Measurements from ENCODE around the gene CCDC110.

CCDC110 gene

GRCh38 chr4:185472103-185472542 lies 590 bp upstream of the CCDC110 start:
- Histone ChIP-seq H3K27ac (peak overlapping the region; percentile 27; the same call in 1 of the 2 replicates), H3K4me2 (peak overlapping the region; percentile 95), H3K36me3 (ENCODE audit: insufficient read depth) (no peaks in the 10 kb centered on the region), H2AFZ (ENCODE audit: low read depth) (peak overlapping the region; percentile 98), H4K20me1 (ENCODE audit: insufficient read depth) (no peaks in the 10 kb centered on the region), H3K4me1 (ENCODE audit: low read depth, poor library complexity, severe bottlenecking) (peaks cover 24% of the 10 kb centered on the region), H3K79me2 (ENCODE audit: insufficient read depth, low read depth) (no peaks in the 10 kb centered on the region), H3K4me3 (IDR thresholded peaks at IDR 0.05; ENCODE audit: insufficient read depth, low read depth, low read length) (no peak overlapping the region), H3K27me3 (ENCODE audit: insufficient read depth, low read depth) (no peaks in the 10 kb centered on the region), H3K9ac (peak overlapping the region; percentile 57; the same call in 1 of the 2 replicates)
- no peak for TF ChIP-seq CTCF (conservative IDR thresholded peaks at IDR 0.05; ENCODE audit: low read depth, low read length)

GRCh38 chr4:185470501-185471195 lies 885 bp downstream of the CCDC110 start:
- no peaks in the 10 kb centered on the region for H3K27me3 ChIP-seq (ENCODE audit: insufficient read depth, low read depth)
- no peaks in the 10 kb centered on the region for H3K79me2 ChIP-seq (ENCODE audit: insufficient read depth, low read depth)
- H3K9ac ChIP-seq = peak overlapping the region; percentile 44; the same call in 1 of the 2 replicates
- no peaks in the 10 kb centered on the region for H4K20me1 ChIP-seq (ENCODE audit: insufficient read depth)
- peak overlapping the region; percentile 85 for H2AFZ ChIP-seq (ENCODE audit: low read depth)
- no peak overlapping the region for H3K4me3 ChIP-seq (IDR thresholded peaks at IDR 0.05; ENCODE audit: insufficient read depth, low read depth, low read length)
- peaks cover 13% of the 10 kb centered on the region for H3K4me1 ChIP-seq (ENCODE audit: low read depth, poor library complexity, severe bottlenecking)
- no peaks in the 10 kb centered on the region for H3K36me3 ChIP-seq (ENCODE audit: insufficient read depth)
- peak overlapping the region; percentile 53 for H3K4me2 ChIP-seq
- TF ChIP-seq CTCF (conservative IDR thresholded peaks at IDR 0.05; ENCODE audit: low read depth, low read length) = no peak
- no peak overlapping the region for H3K27ac ChIP-seq

- H2AFZ ChIP-seq (ENCODE audit: low read depth) = no peak overlapping the region
- no peak for TF ChIP-seq CTCF (conservative IDR thresholded peaks at IDR 0.05; ENCODE audit: low read depth, low read length)
- H3K4me3 ChIP-seq (IDR thresholded peaks at IDR 0.05; ENCODE audit: insufficient read depth, low read depth, low read length) = no peak overlapping the region
- no peaks in the 10 kb centered on the region for H3K79me2 ChIP-seq (ENCODE audit: insufficient read depth, low read depth)
- no peak overlapping the region for H3K27ac ChIP-seq
- no peaks in the 10 kb centered on the region for H3K36me3 ChIP-seq (ENCODE audit: insufficient read depth)
- H4K20me1 ChIP-seq (ENCODE audit: insufficient read depth) = no peaks in the 10 kb centered on the region
- H3K4me2 ChIP-seq = no peak overlapping the region
- H3K27me3 ChIP-seq (ENCODE audit: insufficient read depth, low read depth) = no peaks in the 10 kb centered on the region
- peaks cover 13% of the 10 kb centered on the region for H3K4me1 ChIP-seq (ENCODE audit: low read depth, poor library complexity, severe bottlenecking)
- H3K9ac ChIP-seq = no peak overlapping the region
Measured at GRCh38 chr4:185469580-185470154, 1.9 kb downstream of the CCDC110 start.

GRCh38 chr4:185468999-185469398 lies 2.5 kb downstream of the CCDC110 start:
- H3K36me3 ChIP-seq (ENCODE audit: insufficient read depth) = no peaks in the 10 kb centered on the region
- H3K4me1 ChIP-seq (ENCODE audit: low read depth, poor library complexity, severe bottlenecking) = peaks cover 13% of the 10 kb centered on the region
- H3K27ac ChIP-seq = no peak overlapping the region
- no peak overlapping the region for H3K4me2 ChIP-seq
- no peak overlapping the region for H3K9ac ChIP-seq
- no peaks in the 10 kb centered on the region for H3K27me3 ChIP-seq (ENCODE audit: insufficient read depth, low read depth)
- H3K4me3 ChIP-seq (IDR thresholded peaks at IDR 0.05; ENCODE audit: insufficient read depth, low read depth, low read length) = no peak overlapping the region
- no peaks in the 10 kb centered on the region for H4K20me1 ChIP-seq (ENCODE audit: insufficient read depth)
- no peak for TF ChIP-seq CTCF (conservative IDR thresholded peaks at IDR 0.05; ENCODE audit: low read depth, low read length)
- no peak overlapping the region for H2AFZ ChIP-seq (ENCODE audit: low read depth)
- H3K79me2 ChIP-seq (ENCODE audit: insufficient read depth, low read depth) = no peaks in the 10 kb centered on the region
